RWPE2 (cell line): ENCODE measurements around the gene NR4A2.

Experiments
- ATAC-seq: fragments of 200-7000 bp; cut with Tn5 transposase; 3 replicates; pipeline ENCODE4 v1.9.1; 2021; ENCODE audit warnings: low read depth
- DNase-seq: peaks from one replicate; pipeline ENCODE4 v3.0.0-alpha.2; 2020; ENCODE audit warnings: low spot score
- H3K27ac ChIP-seq: fragments of 450-650 bp; 2 replicates; pipeline ENCODE4 v1.5.1; 2017; ENCODE audit warnings: mild to moderate bottlenecking; ENCODE audit not compliant: poor library complexity, severe bottlenecking
- H3K27me3 ChIP-seq: fragments of 250-450 bp; sonication (Bioruptor Pico); 2 replicates; pipeline ENCODE4 v1.5.1; 2021; ENCODE audit warnings: mild to moderate bottlenecking, moderate library complexity; ENCODE audit not compliant: insufficient read depth, poor library complexity, severe bottlenecking
- H3K36me3 ChIP-seq: fragments of 250-450 bp; sonication (Bioruptor Pico); 2 replicates; pipeline ENCODE4 v1.5.1; 2020; ENCODE audit warnings: low read depth, mild to moderate bottlenecking, moderate library complexity
- H3K4me1 ChIP-seq: fragments of 250-450 bp; sonication (Bioruptor Pico); 2 replicates; pipeline ENCODE4 v1.5.1; 2021; ENCODE audit warnings: mild to moderate bottlenecking, moderate library complexity; ENCODE audit not compliant: insufficient read depth, poor library complexity, severe bottlenecking
- H3K4me3 ChIP-seq: fragments of 250-450 bp; sonication (Bioruptor Pico); 2 replicates; pipeline ENCODE4 v1.5.1; 2021; ENCODE audit warnings: mild to moderate bottlenecking, moderate library complexity; ENCODE audit not compliant: severe bottlenecking
- H3K9me3 ChIP-seq: fragments of 250-450 bp; sonication (Bioruptor Pico); 2 replicates; pipeline ENCODE4 v1.5.1; 2021; ENCODE audit warnings: mild to moderate bottlenecking, moderate library complexity; ENCODE audit not compliant: severe bottlenecking
- TF ChIP-seq, protein P1 (sequence below): fragments of 450-650 bp; IDR thresholded peaks from one replicate; pipeline ENCODE4 v1.5.1; 2017; ENCODE audit warnings: mild to moderate bottlenecking, moderate library complexity; ENCODE audit not compliant: poor library complexity, severe bottlenecking

Gene NR4A2

DNA sequence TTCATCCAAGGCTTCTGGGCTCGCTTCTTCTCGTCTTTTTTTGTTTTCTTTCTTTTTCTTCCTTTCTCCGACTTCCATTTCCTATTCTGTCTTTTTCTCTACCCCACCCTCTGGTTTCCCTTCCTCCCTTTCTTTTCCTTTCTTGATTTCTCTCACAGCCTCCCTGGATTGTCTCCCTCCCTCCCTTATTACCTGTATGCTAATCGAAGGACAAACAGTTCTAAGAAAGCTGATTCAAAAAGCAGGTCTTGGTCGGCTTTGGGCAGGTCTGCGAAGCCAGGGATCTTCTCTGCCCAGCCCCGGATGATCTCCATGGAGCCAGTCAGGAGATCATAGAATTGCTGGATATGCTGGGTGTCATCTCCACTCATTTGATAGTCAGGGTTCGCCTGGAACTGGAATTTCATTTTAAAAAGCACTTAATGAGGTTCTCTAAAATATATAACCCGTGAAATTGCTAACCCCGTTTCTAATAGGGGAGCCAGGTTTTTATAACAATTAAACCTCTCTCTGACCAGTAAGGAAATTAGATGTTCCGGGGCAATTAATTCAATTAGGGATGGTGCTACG is 5.9 kb downstream of the NR4A2 start:
- DNase-seq (no peak), ATAC-seq (no peak)
- TF ChIP-seq, protein P1, sequence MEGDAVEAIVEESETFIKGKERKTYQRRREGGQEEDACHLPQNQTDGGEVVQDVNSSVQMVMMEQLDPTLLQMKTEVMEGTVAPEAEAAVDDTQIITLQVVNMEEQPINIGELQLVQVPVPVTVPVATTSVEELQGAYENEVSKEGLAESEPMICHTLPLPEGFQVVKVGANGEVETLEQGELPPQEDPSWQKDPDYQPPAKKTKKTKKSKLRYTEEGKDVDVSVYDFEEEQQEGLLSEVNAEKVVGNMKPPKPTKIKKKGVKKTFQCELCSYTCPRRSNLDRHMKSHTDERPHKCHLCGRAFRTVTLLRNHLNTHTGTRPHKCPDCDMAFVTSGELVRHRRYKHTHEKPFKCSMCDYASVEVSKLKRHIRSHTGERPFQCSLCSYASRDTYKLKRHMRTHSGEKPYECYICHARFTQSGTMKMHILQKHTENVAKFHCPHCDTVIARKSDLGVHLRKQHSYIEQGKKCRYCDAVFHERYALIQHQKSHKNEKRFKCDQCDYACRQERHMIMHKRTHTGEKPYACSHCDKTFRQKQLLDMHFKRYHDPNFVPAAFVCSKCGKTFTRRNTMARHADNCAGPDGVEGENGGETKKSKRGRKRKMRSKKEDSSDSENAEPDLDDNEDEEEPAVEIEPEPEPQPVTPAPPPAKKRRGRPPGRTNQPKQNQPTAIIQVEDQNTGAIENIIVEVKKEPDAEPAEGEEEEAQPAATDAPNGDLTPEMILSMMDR, result no peak
- H3K4me3 ChIP-seq, result no peak overlapping the region
- H3K4me1 ChIP-seq, result no peaks in the 10 kb centered on the region
- H3K36me3 ChIP-seq, result no peaks in the 10 kb centered on the region
- H3K27ac ChIP-seq, result no peak overlapping the region
- peaks cover 7% of the 10 kb centered on the region for H3K27me3 ChIP-seq
- no peaks in the 10 kb centered on the region for H3K9me3 ChIP-seq

GRCh38 chr2:156325688-156326525 is 6.6 kb downstream of the NR4A2 start:
- no peak overlapping the region for H3K4me3 ChIP-seq
- no peaks in the 10 kb centered on the region for H3K9me3 ChIP-seq
- DNase-seq, result no peak
- TF ChIP-seq, protein P1, result no peak
- H3K36me3 ChIP-seq, result no peaks in the 10 kb centered on the region
- no peak overlapping the region for H3K27ac ChIP-seq
- no peaks in the 10 kb centered on the region for H3K4me1 ChIP-seq
- peaks cover 14% of the 10 kb centered on the region for H3K27me3 ChIP-seq
- no peak for ATAC-seq

DNA sequence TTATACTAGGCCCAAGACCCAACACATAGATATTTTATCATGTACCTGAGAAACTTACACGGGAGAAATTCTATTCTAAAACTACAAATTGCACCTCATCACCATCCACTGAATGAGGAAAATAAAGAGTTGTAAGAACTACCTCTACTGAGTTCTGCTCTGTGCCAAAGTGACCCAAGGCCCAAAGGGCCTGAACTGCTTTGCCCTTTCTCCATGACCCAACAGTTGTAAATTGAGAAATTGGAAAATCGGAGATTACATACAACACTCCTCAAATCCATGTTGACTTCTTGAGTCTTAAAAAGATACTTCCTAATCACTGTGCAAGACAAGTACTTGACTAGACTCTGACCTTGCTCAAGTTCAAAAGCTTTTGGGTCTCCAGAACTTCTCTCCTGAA is 8.8 kb downstream of the NR4A2 start:
- TF ChIP-seq, protein P1, result no peak
- Histone ChIP-seq H3K9me3 (no peaks in the 10 kb centered on the region), H3K4me3 (no peak overlapping the region), H3K4me1 (no peaks in the 10 kb centered on the region), H3K27ac (no peak overlapping the region), H3K36me3 (no peaks in the 10 kb centered on the region), H3K27me3 (peaks cover 17% of the 10 kb centered on the region)
- no peak for ATAC-seq
- no peak for DNase-seq

- no peaks in the 10 kb centered on the region for H3K4me1 ChIP-seq
- peaks cover 17% of the 10 kb centered on the region for H3K27me3 ChIP-seq
- DNase-seq, result no peak
- TF ChIP-seq, protein P1, result no peak
- no peaks in the 10 kb centered on the region for H3K9me3 ChIP-seq
- ATAC-seq, result no peak
- H3K27ac ChIP-seq, result no peak overlapping the region
- H3K4me3 ChIP-seq, result no peak overlapping the region
- no peaks in the 10 kb centered on the region for H3K36me3 ChIP-seq
These were observed 9.8 kb downstream of the NR4A2 start for GRCh38 chr2:156322686-156323231.
